GM21360 (cell line): ENCODE data around the gene PIP5K1B.
A peak's percentile ranks its signal among the peaks of the same experiment; 100 is the strongest.

Experiments used
- ATAC-seq: cut with Tn5 transposase; IDR thresholded peaks from one replicate; pipeline ENCODE4 v1.9.1; 2021; ENCODE audit warnings: mild to moderate bottlenecking, moderate library complexity; ENCODE audit not compliant: unreplicated experiment

The PIP5K1B gene

DNA sequence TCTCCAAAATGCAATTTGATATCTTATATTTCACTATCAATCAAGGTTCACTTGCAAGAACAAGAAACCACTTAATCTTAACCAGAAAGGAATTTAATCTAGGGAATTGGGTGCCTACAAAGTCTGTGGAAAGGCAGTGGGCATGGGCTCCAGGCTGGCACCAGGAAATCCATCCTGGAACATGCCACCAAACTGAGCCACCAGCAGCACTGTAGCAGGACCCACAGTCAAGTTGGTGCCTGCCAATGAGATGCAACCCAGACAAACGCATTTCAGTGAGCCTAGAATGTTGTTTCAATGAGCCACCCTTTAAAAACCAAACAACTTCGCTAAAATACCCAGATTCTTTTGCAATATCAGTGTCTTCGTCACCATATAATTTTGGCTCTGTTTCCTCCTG lies 237.8 kb downstream of the PIP5K1B start:
- no peak for ATAC-seq

DNA sequence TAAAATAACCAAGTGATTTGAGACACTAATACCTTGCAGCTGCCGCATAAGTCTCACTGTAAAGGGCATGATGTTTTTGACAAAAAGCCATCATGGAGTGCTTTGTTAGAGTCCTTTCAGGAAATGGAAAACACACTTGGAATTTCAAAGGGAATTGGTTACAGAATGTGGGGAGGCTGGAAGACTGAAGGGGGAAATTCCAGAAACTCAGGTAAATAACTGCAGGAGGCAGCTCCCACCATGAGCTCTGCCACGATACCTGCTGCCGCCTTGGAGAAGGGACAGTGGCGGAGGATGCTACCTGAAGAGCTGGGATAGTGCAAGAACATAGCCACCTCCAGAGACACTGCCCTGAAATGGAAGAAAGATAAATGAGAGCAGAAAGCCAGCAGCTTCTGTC lies 242.0 kb downstream of the PIP5K1B start:
- ATAC-seq: no peak

DNA sequence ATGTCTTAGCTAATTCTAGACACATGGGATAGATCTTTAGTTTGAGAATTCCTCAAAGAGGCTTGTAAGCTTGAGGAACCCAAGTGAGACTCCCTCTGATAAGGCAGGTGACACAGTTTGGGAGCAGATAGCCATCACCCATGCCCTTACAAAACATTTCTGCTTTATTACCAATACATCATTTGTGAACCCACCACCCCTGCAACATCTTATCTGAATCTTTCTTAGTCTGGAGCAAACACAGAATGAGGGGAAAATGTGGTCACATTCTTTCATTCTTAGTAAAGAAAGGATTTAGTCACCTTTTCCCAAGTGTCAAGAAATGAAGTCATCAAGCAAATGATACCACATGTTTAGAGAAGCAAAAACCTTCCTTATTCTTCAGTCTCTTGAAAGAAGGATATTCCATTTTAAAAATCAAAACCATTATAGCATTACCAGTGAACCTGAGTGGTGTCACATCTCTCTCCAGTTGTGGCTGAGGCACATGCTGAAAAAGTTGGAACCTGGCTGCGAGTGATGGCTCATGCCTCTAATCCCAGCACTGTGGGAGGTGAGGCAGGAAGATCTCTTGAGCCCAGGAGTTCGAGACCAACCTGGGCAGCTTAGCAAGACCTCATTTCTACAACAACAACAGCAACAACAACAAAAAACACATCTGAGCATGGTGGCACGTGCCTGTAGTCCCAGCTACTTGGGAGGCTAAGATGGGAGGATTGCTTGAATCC lies 243.0 kb downstream of the PIP5K1B start:
- no peak for ATAC-seq

DNA sequence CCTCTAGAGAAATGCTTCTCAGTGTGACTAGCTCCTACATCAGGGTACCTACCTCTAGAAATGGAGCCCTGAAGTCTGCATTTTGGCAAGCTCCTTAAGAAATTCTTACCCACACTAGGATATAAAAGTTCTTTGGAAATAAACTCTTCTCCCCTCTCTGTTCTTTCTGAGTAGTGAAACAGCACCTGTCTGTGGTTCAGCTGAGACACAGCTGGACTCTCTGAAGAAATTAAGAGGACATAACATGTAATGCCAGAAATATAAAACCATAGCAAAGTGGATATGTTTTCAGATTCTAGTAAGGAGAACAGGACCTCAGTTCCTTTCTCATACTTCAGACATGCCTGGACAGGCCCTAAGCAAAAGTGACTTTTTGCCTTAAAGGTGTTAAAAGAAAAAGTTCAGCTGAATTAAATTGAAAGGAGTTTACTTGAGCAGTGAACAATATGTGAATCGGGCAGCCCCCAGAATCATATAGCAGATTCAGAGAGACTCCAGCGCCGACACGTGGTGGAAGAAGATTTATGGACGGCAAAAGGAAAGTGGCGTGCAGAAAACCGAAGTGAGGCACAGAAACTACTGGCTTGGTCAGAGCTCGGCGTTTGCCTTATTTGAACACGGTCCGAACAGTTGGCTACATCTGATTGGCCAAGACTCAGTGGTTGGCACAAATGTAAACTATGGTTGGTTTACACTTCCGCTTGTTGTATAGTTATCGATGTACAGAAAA lies 244.4 kb downstream of the PIP5K1B start:
- no peak for ATAC-seq

DNA sequence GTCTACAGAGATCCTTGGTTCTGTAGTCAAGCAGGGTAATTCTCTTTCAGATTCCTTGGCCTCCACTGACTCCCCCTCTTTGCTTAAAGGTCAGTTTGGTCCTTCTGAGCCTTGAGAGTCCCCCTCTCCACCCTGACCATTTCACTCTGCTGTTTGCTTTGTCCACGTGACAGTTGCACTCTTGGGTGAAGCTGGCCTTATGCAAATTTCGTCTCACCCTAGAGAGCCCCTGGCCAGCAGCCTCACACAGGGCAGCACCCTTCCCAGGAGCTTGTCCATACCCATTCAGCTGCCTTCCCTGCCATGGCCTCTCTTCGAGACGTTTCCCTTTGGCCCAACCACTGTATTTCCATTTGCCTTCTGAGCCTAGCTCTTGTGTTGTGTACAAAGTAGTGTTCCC lies 245.1 kb downstream of the PIP5K1B start:
- ATAC-seq: no peak

DNA sequence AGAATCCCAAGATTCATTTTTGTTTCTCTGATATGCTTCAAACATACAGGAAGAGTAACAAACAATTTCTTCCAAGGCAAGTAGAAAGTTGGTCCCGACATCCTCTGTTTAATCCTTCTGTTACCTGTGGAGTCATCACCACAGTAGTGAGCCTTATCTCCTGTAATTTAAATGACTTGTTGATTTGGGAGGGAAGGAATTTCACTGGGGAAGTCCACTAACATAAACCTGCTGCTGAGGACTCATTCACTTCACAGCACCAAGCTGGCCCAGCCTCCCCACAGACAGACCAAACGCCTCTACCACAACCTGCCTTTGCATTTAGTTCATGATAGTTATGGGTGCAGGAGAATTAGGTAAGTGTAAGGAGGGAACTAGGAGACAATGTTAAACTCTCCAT lies 245.6 kb downstream of the PIP5K1B start:
- ATAC-seq: no peak

DNA sequence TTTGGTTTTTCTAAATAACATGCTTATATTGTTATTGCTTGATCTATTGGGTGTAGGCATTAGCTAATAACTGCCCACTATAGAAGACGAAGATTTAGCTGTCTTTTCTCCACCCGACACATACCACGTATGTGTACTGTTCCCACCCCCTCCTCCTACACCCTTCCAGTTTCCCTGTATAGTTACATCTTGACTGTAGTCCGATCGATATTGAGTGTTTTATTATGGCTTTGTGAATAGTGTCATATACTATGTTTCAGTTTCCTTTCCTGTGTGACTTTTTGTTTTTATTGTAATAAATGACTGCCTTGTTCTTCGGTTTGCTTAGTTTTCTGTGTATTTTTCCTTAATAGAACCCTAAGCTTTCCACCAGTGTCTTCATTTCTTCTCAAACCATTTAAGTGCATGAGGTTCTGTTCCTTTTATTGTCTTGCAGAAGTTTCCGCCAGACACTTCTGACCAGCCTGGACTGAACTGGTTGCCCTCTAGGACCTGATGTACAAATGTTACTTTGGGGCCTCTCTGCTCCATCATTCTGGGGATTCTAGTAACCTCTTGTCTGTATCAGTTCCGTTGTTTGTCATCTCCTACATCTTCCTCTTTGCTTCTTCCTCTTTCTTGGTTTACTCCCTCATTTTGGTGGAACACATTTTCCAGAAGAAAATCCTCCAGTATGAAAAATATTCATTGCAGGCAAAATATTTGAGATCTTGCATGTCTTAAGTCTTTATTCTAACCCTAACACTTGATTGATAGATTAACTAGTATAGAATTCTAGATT lies 247.0 kb downstream of the PIP5K1B start:
- peak; percentile 73 for ATAC-seq

DNA sequence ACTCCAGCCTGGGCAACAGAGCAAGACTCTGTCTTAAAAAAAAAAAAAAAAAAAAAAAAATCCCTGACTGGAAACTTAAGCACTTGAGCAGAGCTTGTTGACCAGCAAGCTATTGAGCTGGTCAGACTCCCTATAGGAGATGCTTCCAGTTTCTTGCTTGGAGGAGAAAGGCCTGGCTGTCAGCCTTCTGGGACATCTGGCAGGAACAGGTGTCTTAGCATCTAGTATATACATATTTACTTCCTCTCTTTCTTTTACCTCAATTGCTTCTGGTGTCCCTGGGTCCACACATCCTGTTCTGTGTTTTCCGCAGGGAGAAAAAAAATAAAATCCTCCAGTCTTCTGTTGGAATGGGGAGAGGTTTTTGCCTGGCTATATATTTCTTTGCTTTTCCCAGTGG lies 248.7 kb downstream of the PIP5K1B start:
- no peak for ATAC-seq

DNA sequence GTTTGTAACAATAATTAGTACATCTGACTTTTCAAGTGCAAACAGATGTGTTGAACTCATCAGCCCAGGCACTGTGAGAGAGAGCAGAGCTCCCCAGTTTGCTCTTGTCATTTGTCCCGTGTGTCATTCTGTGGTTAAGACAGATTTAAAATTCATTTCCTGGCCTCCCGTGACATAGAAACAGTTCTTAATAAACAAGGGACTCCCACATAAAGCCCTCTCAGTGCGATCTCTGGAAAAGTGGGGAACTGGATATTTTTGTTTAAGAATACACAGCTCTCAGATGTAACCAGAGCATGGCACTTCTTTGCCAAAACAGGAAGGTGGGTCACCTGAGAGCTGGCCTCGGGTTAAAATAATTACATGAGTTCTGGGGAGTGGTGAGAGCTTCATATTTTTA lies 250.3 kb downstream of the PIP5K1B start:
- no peak for ATAC-seq

DNA sequence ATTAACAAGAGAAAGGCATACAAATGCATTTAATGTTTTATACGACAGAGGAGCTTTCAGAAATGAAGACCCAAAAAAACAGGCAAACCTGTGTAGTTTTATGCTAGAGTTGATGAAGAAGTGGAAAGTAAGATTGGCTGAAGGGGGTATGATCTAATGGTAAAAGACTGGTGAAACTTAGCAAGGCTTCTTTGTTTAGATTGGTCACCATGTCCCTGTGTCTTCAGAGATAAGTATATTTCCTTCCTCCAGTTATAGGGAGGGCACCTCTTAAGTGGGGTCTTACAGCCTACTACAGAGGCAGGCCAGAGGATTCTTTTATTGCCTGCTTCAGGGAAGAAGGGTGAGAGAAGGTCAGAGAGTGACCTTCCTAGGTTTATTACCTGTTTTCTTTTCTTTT lies 252.4 kb downstream of the PIP5K1B start:
- ATAC-seq: no peak

DNA sequence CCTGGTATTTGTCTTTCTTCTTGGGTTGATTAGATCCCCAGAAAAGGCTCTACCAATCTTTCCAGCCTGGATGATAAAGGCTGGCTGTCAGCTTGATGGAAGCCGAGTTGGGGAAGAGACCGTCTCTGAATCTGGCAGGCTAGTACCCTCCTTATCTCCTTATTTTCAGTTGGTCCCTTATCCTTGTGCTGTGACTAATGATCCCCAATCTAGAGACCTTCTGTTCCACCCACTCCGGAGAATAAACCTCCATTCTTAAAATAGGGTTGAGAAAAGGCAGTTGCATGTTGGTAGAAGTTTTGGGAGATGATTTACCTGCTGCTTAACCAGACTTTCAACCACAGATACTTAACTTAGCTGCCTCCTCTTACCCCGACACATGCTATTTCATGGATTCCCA lies 256.5 kb downstream of the PIP5K1B start:
- no peak for ATAC-seq

DNA sequence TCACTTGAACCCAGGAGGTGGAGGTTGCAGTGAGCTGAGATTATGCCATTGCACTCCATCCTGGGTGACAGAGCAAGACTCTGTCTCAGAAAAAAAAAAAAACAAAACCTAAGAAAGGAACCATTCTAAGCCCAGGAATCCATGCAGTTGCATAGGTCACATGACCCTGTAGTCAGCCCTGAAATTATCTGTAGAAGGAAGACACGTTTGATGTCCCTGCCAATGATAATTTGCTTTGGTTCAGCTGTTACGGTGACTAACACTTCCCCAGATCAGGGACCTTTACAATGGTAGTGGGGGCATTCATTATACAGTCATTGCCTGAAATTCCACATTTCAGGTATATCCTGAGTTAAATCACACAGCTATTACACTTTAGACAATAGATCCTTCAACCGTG lies 258.4 kb downstream of the PIP5K1B start:
- no peak for ATAC-seq

DNA sequence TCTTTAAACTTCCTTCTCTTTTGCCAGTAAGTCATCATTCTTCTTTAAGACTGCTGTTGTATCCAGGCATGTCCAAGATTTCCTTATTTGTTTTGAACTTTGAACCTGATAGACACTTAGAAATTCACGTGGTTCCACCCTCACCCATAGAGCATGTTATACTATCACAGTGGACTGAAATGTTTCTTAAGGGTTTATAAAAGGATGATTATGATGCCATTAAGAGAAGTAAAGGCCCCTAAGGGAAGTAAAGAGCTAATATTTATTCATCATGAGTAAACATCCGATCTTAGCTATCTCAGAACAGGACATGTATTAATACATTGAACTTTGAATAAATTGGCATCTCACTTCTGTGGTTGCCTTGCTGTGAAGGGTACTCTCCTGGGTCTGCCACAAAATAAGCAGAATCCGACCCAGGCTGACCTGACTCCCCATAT lies 259.1 kb downstream of the PIP5K1B start:
- ATAC-seq: no peak

DNA sequence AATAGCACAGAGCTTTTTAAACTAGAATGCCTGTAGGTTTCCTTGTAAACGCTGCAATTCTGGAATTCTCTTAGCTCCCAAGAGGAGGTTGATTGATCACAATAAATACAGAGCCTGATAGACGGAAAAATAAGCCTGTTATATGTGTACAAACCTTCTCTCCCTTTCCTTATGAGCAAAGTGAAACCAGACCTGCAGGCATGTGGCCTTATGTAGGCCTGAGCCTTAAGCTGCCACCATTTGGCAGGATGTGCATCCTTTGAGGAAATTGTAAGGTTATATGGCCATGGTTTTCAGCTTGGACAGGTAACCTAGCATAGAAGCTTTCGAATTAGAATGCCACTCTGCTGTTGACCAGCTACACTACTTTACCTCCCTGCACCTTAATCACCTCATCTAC lies 259.7 kb downstream of the PIP5K1B start:
- no peak for ATAC-seq

DNA sequence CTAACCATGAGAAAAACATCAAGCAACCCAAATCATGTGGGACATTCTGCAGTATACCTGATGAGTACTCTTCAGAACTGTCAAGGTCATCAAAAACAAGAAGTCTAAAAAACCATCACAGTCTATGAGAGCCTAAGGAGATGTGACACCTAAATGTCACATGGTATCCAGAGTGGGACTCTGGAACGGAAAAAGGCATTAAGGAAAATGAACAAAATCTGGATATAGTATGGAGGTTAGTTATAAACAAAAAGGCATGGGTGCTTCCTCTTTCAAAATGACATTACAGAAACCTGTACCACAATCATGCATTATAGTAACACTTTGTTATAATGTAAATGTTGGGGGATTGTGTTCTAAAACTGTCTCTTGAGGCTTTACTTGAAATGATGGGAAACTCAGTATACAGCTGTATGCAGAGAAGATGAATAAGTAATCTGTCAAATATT lies 261.5 kb downstream of the PIP5K1B start:
- ATAC-seq: no peak

DNA sequence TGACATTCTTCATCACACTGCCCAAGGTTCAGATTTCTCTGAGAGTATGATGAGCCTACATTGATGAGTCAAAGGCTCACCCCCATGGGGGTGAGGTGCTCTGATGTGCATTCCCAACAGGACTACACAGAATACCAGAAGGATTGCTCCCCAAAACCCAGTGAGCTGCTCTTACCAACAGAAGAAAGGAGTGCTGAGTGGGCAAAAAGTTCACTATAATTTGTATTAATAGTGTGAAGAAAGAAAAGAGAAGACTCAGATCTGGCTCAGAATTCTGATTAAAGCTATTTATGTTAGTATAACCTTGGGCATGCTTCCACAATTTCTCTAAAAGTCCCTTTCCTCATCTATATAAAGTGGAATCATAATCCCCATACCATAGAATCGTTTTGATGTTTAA lies 262.8 kb downstream of the PIP5K1B start:
- ATAC-seq: no peak

DNA sequence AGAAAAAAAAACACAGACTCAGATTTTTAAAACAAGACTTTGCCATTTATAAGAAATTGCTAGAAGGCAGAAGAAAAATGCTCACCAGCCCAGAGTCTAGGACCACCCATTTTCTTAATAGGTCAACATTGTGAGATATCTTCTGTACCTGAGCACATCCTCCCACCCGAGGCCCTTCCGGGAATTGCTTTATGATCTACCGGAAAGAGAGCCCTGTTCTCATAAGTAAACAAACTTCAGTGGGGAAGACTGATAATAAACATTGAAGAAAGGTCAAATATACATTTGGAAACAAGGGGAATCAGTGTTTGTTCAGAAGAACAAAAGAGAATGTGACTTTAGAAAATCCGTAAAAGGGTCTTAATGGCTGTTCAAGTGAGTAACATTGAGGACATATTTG lies 264.5 kb downstream of the PIP5K1B start:
- no peak for ATAC-seq

DNA sequence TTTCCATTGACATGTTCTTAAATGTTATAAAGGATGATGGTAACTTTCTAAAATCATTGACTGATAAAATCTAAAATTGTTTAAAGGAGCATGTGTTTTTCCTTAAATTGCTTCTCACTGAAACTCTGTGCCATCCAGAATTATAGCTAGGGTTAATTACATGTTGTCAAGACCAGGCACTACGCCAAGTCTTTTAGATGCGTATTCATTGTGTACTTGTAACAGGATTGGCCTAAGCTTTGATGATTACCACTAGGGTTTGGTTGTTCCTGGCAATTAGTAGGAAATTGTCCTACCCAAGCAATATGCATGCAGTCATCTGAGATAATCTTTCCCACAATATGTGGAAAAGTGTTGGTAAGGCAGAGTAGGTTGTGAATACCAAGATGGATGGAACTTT lies 265.1 kb downstream of the PIP5K1B start:
- no peak for ATAC-seq

DNA sequence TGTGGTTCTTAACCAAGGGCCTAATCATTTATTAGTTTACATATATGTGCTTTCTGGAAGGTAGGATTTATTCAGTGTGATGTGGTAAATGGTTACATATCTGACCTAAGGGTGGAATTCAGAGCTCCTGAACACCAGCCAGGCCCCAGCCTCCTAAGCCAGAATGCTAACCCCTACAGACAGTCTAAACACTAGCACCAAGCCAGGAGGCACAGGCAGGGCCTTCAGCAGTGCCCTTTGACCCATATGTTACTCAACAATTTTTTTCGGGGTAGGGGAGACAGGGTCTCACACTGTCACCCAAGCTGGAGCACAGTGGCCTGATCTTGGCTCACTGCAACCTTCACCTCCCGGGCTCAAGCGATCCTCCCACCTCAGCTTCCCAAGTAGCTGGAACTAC lies 268.6 kb downstream of the PIP5K1B start:
- ATAC-seq: no peak

DNA sequence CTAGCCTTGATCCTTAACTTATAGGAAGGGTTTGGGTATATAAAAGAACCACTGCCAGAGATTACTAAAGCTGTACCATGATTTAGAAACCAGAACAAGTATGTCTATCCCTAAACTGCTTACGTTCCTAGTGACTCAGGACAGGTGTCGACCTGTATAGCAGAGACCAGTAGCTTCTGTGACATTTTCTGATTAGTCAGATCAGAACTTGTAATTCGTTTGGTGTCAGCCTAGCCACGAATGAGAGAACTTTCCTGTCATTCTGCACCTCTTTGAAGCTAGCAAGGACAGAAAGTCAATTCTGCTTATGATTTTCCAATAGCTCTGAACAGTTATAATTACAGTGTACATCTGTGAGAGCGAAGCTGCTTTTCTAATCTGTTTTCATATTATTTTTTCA lies 269.4 kb downstream of the PIP5K1B start:
- ATAC-seq: peak; percentile 95

DNA sequence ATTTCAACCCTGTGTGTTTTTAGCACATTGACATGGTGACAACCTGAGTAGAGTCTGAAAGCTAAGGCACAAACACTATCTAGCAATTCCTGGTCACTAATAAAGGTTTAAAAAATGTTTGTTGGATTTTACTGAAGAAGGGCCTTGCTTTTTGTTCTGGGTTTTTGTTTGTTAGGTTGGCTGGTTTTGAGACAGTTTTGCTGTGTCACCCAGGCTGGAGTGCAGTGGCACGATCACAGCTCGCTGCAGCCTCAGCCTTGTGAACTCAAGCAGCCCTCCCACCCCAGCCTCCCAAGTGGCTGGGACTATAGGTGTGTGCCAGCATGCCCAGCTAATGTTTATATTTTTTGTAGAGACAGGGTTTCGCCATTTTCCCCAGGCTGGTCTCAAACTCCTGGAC lies 269.9 kb downstream of the PIP5K1B start:
- peak; percentile 5 for ATAC-seq
